Measurements from ENCODE around the gene LZIC.

Gene LZIC

DNA sequence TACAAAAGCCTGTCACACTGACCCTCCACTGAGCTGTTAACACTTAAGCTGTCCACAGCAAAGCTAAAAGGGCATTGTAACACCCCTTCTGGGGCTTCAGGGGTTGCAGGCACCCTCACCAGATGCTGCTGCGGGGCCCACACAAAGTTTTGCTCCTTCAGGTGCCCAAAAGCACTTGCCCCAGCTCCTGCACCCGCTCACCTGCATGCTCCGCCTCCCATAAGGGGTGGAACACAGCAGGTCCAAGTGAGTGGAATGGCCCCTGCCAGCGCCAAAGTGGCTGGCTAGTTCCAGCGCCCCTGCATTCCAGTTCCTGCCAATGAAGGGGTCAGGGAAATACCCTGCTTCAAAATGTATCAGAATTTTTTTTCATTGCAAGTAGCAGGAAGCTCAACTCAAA, 46.6 kb upstream of the LZIC start:
- Histone ChIP-seq H3K4me3 (ENCODE audit: low read depth in 1 of 2, low read length in 2 of 2) (no peak overlapping the region), H3K4me2 (ENCODE audit: insufficient read depth, low read length) (no peak overlapping the region), H3K36me3 (ENCODE audit: insufficient read depth, low read length) (no peaks in the 10 kb centered on the region), H3K27ac (ENCODE audit: low read length) (no peak overlapping the region), H3K9ac (ENCODE audit: low read depth, low read length) (no peak overlapping the region), H3K9me3 (ENCODE audit: insufficient read depth, low read length, severe bottlenecking) (no peaks in the 10 kb centered on the region), H3K79me2 (ENCODE audit: insufficient read depth, low read length) (no peaks in the 10 kb centered on the region), H3K4me1 (ENCODE audit: insufficient read depth, low read length) (no peaks in the 10 kb centered on the region), H4K20me1 (ENCODE audit: insufficient read depth, low read length) (no peaks in the 10 kb centered on the region), H2AFZ (ENCODE audit: low read depth, low read length) (no peak overlapping the region), H3K27me3 (ENCODE audit: insufficient read depth, low read length, poor library complexity) (no peaks in the 10 kb centered on the region)
- ATAC-seq (ENCODE audit: insufficient read depth, low read depth) = no peak
- DNase-seq = no peak
- no peak for TF ChIP-seq EZH2 (IDR thresholded peaks at IDR 0.05; ENCODE audit: borderline replicate concordance, low read depth, low read length, severe bottlenecking)
- no peak for TF ChIP-seq CTCF (IDR thresholded peaks at IDR 0.05; ENCODE audit: borderline replicate concordance, extremely low read depth, low read length, poor library complexity, severe bottlenecking)

DNA sequence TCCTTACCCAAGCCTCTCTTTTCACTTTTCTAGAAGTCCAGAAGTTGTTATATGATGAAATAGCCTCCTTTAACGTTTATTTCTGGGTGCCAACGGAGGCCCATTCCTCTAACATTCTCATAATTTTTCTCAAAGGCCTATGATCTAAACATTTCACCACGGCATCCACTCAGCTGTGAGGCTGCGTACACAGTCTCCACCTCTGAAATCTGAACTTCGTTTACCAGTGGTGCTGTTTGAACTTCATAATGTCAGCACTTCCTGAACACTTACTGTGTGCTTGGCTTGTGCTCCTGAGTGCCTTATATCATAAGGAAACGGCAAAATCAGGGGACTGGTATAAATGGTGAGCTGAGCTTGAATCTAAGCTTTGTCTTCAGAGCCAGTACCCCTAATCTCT, 41.8 kb upstream of the LZIC start:
- Histone ChIP-seq H3K27me3 (ENCODE audit: insufficient read depth, low read length, poor library complexity) (no peaks in the 10 kb centered on the region), H2AFZ (ENCODE audit: low read depth, low read length) (no peak overlapping the region), H3K9ac (ENCODE audit: low read depth, low read length) (no peak overlapping the region), H3K4me2 (ENCODE audit: insufficient read depth, low read length) (no peak overlapping the region), H3K36me3 (ENCODE audit: insufficient read depth, low read length) (peaks cover 7% of the 10 kb centered on the region), H4K20me1 (ENCODE audit: insufficient read depth, low read length) (no peaks in the 10 kb centered on the region), H3K4me3 (ENCODE audit: low read depth in 1 of 2, low read length in 2 of 2) (no peak overlapping the region), H3K79me2 (ENCODE audit: insufficient read depth, low read length) (no peaks in the 10 kb centered on the region), H3K27ac (ENCODE audit: low read length) (no peak overlapping the region), H3K9me3 (ENCODE audit: insufficient read depth, low read length, severe bottlenecking) (no peaks in the 10 kb centered on the region), H3K4me1 (ENCODE audit: insufficient read depth, low read length) (no peaks in the 10 kb centered on the region)
- ATAC-seq (ENCODE audit: insufficient read depth, low read depth) (no peak), DNase-seq (no peak)
- TF ChIP-seq EZH2 (IDR thresholded peaks at IDR 0.05; ENCODE audit: borderline replicate concordance, low read depth, low read length, severe bottlenecking) (no peak), CTCF (IDR thresholded peaks at IDR 0.05; ENCODE audit: borderline replicate concordance, extremely low read depth, low read length, poor library complexity, severe bottlenecking) (no peak)

DNA sequence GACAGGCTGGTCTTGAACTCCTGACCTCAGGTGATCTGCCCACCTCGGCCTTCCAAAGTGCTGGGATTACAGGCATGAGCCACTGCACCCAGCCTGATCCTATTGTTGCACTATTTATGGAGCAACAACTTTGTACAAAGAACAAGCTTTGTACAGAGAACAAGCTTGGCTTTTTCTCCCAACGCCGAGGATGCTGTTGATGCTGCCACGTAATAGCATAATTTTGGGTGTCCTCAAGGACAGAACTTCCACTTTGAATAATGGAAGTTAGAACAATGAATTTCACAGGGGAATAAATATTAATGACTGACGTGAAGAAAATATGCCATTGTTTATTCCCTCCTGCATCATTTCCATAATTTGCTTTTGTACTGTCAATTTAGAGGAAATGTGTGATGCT, 41.1 kb upstream of the LZIC start:
- no peak overlapping the region for H3K27ac ChIP-seq (ENCODE audit: low read length)
- no peaks in the 10 kb centered on the region for H3K79me2 ChIP-seq (ENCODE audit: insufficient read depth, low read length)
- peaks cover 7% of the 10 kb centered on the region for H3K36me3 ChIP-seq (ENCODE audit: insufficient read depth, low read length)
- ATAC-seq (ENCODE audit: insufficient read depth, low read depth) = no peak
- no peaks in the 10 kb centered on the region for H3K4me1 ChIP-seq (ENCODE audit: insufficient read depth, low read length)
- no peaks in the 10 kb centered on the region for H4K20me1 ChIP-seq (ENCODE audit: insufficient read depth, low read length)
- no peak overlapping the region for H3K9ac ChIP-seq (ENCODE audit: low read depth, low read length)
- TF ChIP-seq CTCF (IDR thresholded peaks at IDR 0.05; ENCODE audit: borderline replicate concordance, extremely low read depth, low read length, poor library complexity, severe bottlenecking) (no peak), EZH2 (IDR thresholded peaks at IDR 0.05; ENCODE audit: borderline replicate concordance, low read depth, low read length, severe bottlenecking) (no peak)
- H3K4me2 ChIP-seq (ENCODE audit: insufficient read depth, low read length) = no peak overlapping the region
- no peaks in the 10 kb centered on the region for H3K9me3 ChIP-seq (ENCODE audit: insufficient read depth, low read length, severe bottlenecking)
- no peak for DNase-seq
- no peak overlapping the region for H3K4me3 ChIP-seq (ENCODE audit: low read depth in 1 of 2, low read length in 2 of 2)
- H2AFZ ChIP-seq (ENCODE audit: low read depth, low read length) = no peak overlapping the region
- no peaks in the 10 kb centered on the region for H3K27me3 ChIP-seq (ENCODE audit: insufficient read depth, low read length, poor library complexity)

All from DND-41 (cell line).